Nucleus accumbens (tissue), 56 donors: Measurements from ENCODE around the gene FAM124B.
"Not testable (repeated sequence)": the region's sequence is repeated elsewhere in the genome, so short reads cannot be mapped to it uniquely, and the experiment has no call there.

Experiments
- DNase-seq, 56 donors: peaks; one replicate each; lab custom pipeline; 2025; lab: John Stamatoyannopoulos, UW

Gene FAM124B

GRCh38 chr2:224386876-224387275, 15.0 kb downstream of the FAM124B start:
- no peak for DNase-seq

GRCh38 chr2:224382973-224383555, 18.8 kb downstream of the FAM124B start:
- no peak for DNase-seq

GRCh38 chr2:224382280-224382647, 19.6 kb downstream of the FAM124B start:
- not testable (repeated sequence) for DNase-seq

- no peak for DNase-seq
These were observed 20.2 kb downstream of the FAM124B start for GRCh38 chr2:224381521-224382279.

GRCh38 chr2:224379986-224380385, 21.9 kb downstream of the FAM124B start:
- DNase-seq, result no peak

GRCh38 chr2:224379172-224379571, 22.7 kb downstream of the FAM124B start:
- DNase-seq, result no peak

GRCh38 chr2:224378701-224379097, 23.2 kb downstream of the FAM124B start:
- no peak for DNase-seq

GRCh38 chr2:224377751-224378700, 23.9 kb downstream of the FAM124B start:
- no peak for DNase-seq

GRCh38 chr2:224372641-224373040, 29.3 kb downstream of the FAM124B start:
- DNase-seq, result no peak

GRCh38 chr2:224369028-224369632, 32.8 kb downstream of the FAM124B start:
- peak in 1 of 56 donors; percentile 14 for DNase-seq

GRCh38 chr2:224366267-224366844, 35.6 kb downstream of the FAM124B start:
- no peak for DNase-seq

GRCh38 chr2:224365331-224365730, 36.6 kb downstream of the FAM124B start:
- no peak for DNase-seq

GRCh38 chr2:224363281-224363680, 38.6 kb downstream of the FAM124B start:
- DNase-seq, result no peak

- no peak for DNase-seq
These were observed 39.8 kb downstream of the FAM124B start for GRCh38 chr2:224362094-224362493.

- DNase-seq, result no peak
These were observed 41.1 kb downstream of the FAM124B start for GRCh38 chr2:224360801-224361251.

- peak in 1 of 56 donors; percentile 3 for DNase-seq
These were observed 42.3 kb downstream of the FAM124B start for GRCh38 chr2:224359569-224359968.

GRCh38 chr2:224357098-224357901, 44.6 kb downstream of the FAM124B start:
- peak in 30 of 56 donors; percentile 4 to 68 (median 18) for DNase-seq

GRCh38 chr2:224354632-224355211, 47.2 kb downstream of the FAM124B start:
- DNase-seq, result no peak

GRCh38 chr2:224350703-224351102, 51.2 kb downstream of the FAM124B start:
- no peak for DNase-seq
